PC-3 (cell line): ENCODE results near the gene TCERG1L. TPM values are rescaled to one million over a fixed set of nuclear protein-coding genes. Genes with fewer than 3 reads are reported as not detected.

Experiments used
- ATAC-seq: fragments of 200-7000 bp; cut with Tn5 transposase; 2 replicates; pipeline ENCODE4 v1.9.1; 2020; ENCODE audit warnings: mild to moderate bottlenecking, moderate library complexity
- BruUV-seq: library from RNA; stranded (reverse); fragments of 400-500 nt; replicated peaks from 2 replicates; lab custom pipeline; 2021; lab: Mats Ljungman, UMichigan
- CTCF ChIA-PET: fragments of 300-600 bp; sonication (Branson Sonifier 250); formaldehyde crosslinking; loops from one replicate; lab custom pipeline; 2022; ENCODE audit warnings: antibody characterized with exemption; lab: Charles Lee
- POLR2A ChIA-PET: fragments of 300-600 bp; sonication (Branson Sonifier 250); formaldehyde crosslinking; loops from one replicate; lab custom pipeline; 2022; ENCODE audit warnings: antibody characterized with exemption; ENCODE audit not compliant: unreplicated experiment; lab: Charles Lee
- DNase-seq: peaks from one replicate; pipeline ENCODE4 v3.0.0-alpha.2; 2015
- H2AFZ ChIP-seq: fragments of 300-600 bp; sonication (generic); 2 replicates; pipeline ENCODE4 v1.6.0; 2016; ENCODE audit warnings: antibody characterized with exemption, low read length
- H3F3A ChIP-seq: fragments of 300-600 bp; sonication (generic); one replicate; pipeline ENCODE4 v1.6.0; 2017; ENCODE audit warnings: antibody characterized with exemption, low read length, control low read depth, mild to moderate bottlenecking; ENCODE audit not compliant: unreplicated experiment
- H3K27ac ChIP-seq: fragments of 300-600 bp; sonication (generic); 2 replicates; pipeline ENCODE4 v1.5.1; 2016; ENCODE audit warnings: mild to moderate bottlenecking, low read length
- H3K27me3 ChIP-seq: fragments of 300-600 bp; sonication (generic); 2 replicates; pipeline ENCODE4 v1.6.1; 2016; ENCODE audit warnings: low read length, mixed read lengths
- H3K36me3 ChIP-seq: fragments of 300-600 bp; sonication (generic); 2 replicates; pipeline ENCODE4 v1.6.1; 2016; ENCODE audit warnings: low read depth, mixed run types, low read length, mixed read lengths
- H3K4me1 ChIP-seq: fragments of 300-600 bp; sonication (generic); 2 replicates; pipeline ENCODE4 v1.5.1; 2016; ENCODE audit warnings: low read length; ENCODE audit not compliant: insufficient read depth
- H3K4me2 ChIP-seq: fragments of 300-600 bp; sonication (generic); 2 replicates; pipeline ENCODE4 v1.6.0; 2016; ENCODE audit warnings: low read length
- H3K4me3 ChIP-seq: fragments of 300-600 bp; sonication (generic); 2 replicates; pipeline ENCODE4 v1.5.1; 2016; ENCODE audit warnings: mild to moderate bottlenecking, low read length, mixed read lengths
- H3K79me2 ChIP-seq: fragments of 300-600 bp; sonication (generic); 2 replicates; pipeline ENCODE4 v1.6.1; 2017; ENCODE audit warnings: low read length, mixed read lengths
- H3K9ac ChIP-seq: fragments of 300-600 bp; sonication (generic); 2 replicates; pipeline ENCODE4 v1.6.0; 2016; ENCODE audit warnings: mild to moderate bottlenecking, low read length
- H3K9me2 ChIP-seq: fragments of 300-600 bp; sonication (generic); replicated peaks from 2 replicates; pipeline ENCODE4 v1.6.1; 2016; ENCODE audit warnings: mixed run types, low read length, mixed read lengths
- H3K9me3 ChIP-seq: fragments of 300-600 bp; sonication (generic); 2 replicates; pipeline ENCODE4 v1.6.1; 2016; ENCODE audit warnings: low read length, mixed read lengths
- H4K20me1 ChIP-seq: fragments of 300-600 bp; sonication (generic); 2 replicates; pipeline ENCODE4 v1.6.1; 2016; ENCODE audit warnings: low read length, mixed read lengths
- CTCF ChIP-seq: fragments of 300-600 bp; sonication (generic); conservative IDR thresholded peaks from 2 replicates; pipeline ENCODE4 v1.5.1; 2017; ENCODE audit warnings: antibody characterized with exemption, low read depth, mild to moderate bottlenecking, low read length
- EZH2 ChIP-seq: fragments of 300-600 bp; sonication (generic); IDR thresholded peaks from one replicate; pipeline ENCODE4 v1.6.1; 2017; ENCODE audit warnings: antibody characterized with exemption, mild to moderate bottlenecking, low read length; ENCODE audit not compliant: unreplicated experiment
- EZH2phosphoT487 ChIP-seq: fragments of 300-600 bp; sonication (generic); IDR thresholded peaks from 2 replicates; pipeline ENCODE4 v1.6.1; 2018; ENCODE audit warnings: mild to moderate bottlenecking, antibody characterized with exemption, low read length, borderline replicate concordance
- intact Hi-C: fragments of 100-400 bp; cut with micrococcal nuclease; formaldehyde crosslinking; loops from 2 replicates; pipeline ENCODE4 v1.9.0; 2023
- total RNA-seq: library from RNA; depleted of rRNA; stranded (reverse); fragments of >200 nt; gene quantifications from 2 replicates; pipeline ENCODE4 v1.2.3, GENCODE V29; 2014

The TCERG1L gene
- total RNA-seq, 1 experiment from 2014 or later, result not detected

- Histone ChIP-seq H3K27me3 (no peaks in the 10 kb centered on the region), H3K9me3 (no peaks in the 10 kb centered on the region), H3K9me2 (no peaks in the 10 kb centered on the region), H3K36me3 (no peaks in the 10 kb centered on the region), H4K20me1 (no peaks in the 10 kb centered on the region), H3K79me2 (no peaks in the 10 kb centered on the region), H3K27ac (no peak overlapping the region), H3K9ac (no peak overlapping the region), H3K4me3 (no peak overlapping the region), H3K4me1 (no peaks in the 10 kb centered on the region), H3F3A (no peaks in the 10 kb centered on the region), H3K4me2 (no peak overlapping the region), H2AFZ (no peak overlapping the region)
- BruUV-seq, result no TSS peak
- DNase-seq, result no peak
- ATAC-seq, result no peak
- CTCF ChIA-PET, result no interaction called here
- intact Hi-C loops, result no loop called here
- TF ChIP-seq EZH2, result no peak
- no peak for TF ChIP-seq CTCF
- TF ChIP-seq EZH2phosphoT487, result no peak
- POLR2A ChIA-PET, result no interaction called here
These were observed 91.5 kb downstream of the TCERG1L start for GRCh38 chr10:131219955-131220489.

- Histone ChIP-seq H3K4me3 (no peak overlapping the region), H3K4me2 (no peak overlapping the region), H3K4me1 (no peaks in the 10 kb centered on the region), H3K27ac (no peak overlapping the region), H4K20me1 (no peaks in the 10 kb centered on the region), H3K36me3 (no peaks in the 10 kb centered on the region), H3K9ac (no peak overlapping the region), H3K27me3 (no peaks in the 10 kb centered on the region), H3K79me2 (no peaks in the 10 kb centered on the region), H3F3A (no peaks in the 10 kb centered on the region), H3K9me3 (no peaks in the 10 kb centered on the region), H2AFZ (no peak overlapping the region), H3K9me2 (no peaks in the 10 kb centered on the region)
- TF ChIP-seq CTCF (no peak), EZH2phosphoT487 (no peak), EZH2 (no peak)
- ATAC-seq (no peak), DNase-seq (no peak)
- ChIA-PET POLR2A (no interaction called here), CTCF (no interaction called here)
- BruUV-seq, result no TSS peak
- intact Hi-C loops, result no loop called here
These were observed 92.0 kb downstream of the TCERG1L start for GRCh38 chr10:131219584-131219886.

- no peaks in the 10 kb centered on the region for H3K9me2 ChIP-seq
- H3K27ac ChIP-seq, result no peak overlapping the region
- H3K4me1 ChIP-seq, result no peaks in the 10 kb centered on the region
- TF ChIP-seq CTCF (no peak), EZH2 (no peak), EZH2phosphoT487 (no peak)
- BruUV-seq, result no TSS peak
- H3F3A ChIP-seq, result no peaks in the 10 kb centered on the region
- H4K20me1 ChIP-seq, result no peaks in the 10 kb centered on the region
- ATAC-seq (no peak), DNase-seq (no peak)
- intact Hi-C loops, result no loop called here
- no peak overlapping the region for H3K4me2 ChIP-seq
- H3K27me3 ChIP-seq, result no peaks in the 10 kb centered on the region
- H3K79me2 ChIP-seq, result no peaks in the 10 kb centered on the region
- H3K9me3 ChIP-seq, result no peaks in the 10 kb centered on the region
- H2AFZ ChIP-seq, result no peak overlapping the region
- H3K4me3 ChIP-seq, result no peak overlapping the region
- ChIA-PET CTCF (no interaction called here), POLR2A (no interaction called here)
- H3K36me3 ChIP-seq, result no peaks in the 10 kb centered on the region
- H3K9ac ChIP-seq, result no peak overlapping the region
These were observed 92.5 kb downstream of the TCERG1L start for GRCh38 chr10:131218811-131219583.
